ENCODE data around the gene TMEM198.

DNA sequence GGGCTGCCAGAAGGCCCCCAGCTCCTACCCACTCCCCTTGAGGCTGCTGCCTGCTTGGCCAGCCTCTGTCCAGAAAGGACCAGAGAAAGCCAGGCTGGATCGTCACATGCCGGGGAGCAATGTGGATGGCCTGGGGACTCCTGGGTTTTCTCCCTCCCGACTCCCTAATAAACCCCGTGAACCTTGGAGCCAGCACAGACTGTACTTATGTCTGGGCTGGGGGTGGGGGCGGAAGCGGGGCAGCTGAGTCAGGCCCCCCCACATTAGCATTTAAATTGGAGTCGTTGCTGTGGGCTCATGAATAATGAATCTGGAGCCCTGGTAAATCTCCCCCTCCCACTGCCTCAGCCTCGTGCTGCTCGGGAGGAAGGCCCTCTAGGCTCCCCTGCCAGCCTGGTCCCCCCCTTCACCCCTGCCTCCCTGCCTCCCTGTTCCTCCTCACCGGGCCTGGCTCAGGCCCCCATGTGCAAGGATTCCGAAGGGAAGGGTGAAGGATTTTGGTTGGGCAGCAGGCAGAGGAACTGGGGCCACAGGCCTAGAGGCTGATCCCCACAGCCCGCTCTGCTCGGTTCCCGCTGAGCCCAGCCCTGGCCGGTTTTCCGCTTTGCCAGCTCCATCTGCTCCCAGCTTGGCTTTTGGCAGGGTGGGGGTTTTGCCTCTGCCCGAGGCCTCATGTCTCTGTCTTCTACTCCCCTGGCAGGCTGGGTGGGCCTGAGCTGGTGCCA is 36.9 kb upstream of the TMEM198 start:
- TF ChIP-seq, protein P1, sequence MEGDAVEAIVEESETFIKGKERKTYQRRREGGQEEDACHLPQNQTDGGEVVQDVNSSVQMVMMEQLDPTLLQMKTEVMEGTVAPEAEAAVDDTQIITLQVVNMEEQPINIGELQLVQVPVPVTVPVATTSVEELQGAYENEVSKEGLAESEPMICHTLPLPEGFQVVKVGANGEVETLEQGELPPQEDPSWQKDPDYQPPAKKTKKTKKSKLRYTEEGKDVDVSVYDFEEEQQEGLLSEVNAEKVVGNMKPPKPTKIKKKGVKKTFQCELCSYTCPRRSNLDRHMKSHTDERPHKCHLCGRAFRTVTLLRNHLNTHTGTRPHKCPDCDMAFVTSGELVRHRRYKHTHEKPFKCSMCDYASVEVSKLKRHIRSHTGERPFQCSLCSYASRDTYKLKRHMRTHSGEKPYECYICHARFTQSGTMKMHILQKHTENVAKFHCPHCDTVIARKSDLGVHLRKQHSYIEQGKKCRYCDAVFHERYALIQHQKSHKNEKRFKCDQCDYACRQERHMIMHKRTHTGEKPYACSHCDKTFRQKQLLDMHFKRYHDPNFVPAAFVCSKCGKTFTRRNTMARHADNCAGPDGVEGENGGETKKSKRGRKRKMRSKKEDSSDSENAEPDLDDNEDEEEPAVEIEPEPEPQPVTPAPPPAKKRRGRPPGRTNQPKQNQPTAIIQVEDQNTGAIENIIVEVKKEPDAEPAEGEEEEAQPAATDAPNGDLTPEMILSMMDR (IDR thresholded peaks at IDR 0.05; ENCODE audit: low read depth, low read length, missing input control): no peak
- no peak for TF ChIP-seq RAD21 (IDR thresholded peaks at IDR 0.05)
- TF ChIP-seq GABPA (IDR thresholded peaks at IDR 0.05 in 1 of 2, conservative IDR thresholded peaks at IDR 0.05 in 1 of 2): no peak
- TF ChIP-seq, protein P2, sequence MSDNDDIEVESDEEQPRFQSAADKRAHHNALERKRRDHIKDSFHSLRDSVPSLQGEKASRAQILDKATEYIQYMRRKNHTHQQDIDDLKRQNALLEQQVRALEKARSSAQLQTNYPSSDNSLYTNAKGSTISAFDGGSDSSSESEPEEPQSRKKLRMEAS (IDR thresholded peaks at IDR 0.05): no peak
- no peak for TF ChIP-seq YY1 (IDR thresholded peaks at IDR 0.05)
- no peak for TF ChIP-seq SP1 (IDR thresholded peaks at IDR 0.05)
- TF ChIP-seq, protein P3, sequence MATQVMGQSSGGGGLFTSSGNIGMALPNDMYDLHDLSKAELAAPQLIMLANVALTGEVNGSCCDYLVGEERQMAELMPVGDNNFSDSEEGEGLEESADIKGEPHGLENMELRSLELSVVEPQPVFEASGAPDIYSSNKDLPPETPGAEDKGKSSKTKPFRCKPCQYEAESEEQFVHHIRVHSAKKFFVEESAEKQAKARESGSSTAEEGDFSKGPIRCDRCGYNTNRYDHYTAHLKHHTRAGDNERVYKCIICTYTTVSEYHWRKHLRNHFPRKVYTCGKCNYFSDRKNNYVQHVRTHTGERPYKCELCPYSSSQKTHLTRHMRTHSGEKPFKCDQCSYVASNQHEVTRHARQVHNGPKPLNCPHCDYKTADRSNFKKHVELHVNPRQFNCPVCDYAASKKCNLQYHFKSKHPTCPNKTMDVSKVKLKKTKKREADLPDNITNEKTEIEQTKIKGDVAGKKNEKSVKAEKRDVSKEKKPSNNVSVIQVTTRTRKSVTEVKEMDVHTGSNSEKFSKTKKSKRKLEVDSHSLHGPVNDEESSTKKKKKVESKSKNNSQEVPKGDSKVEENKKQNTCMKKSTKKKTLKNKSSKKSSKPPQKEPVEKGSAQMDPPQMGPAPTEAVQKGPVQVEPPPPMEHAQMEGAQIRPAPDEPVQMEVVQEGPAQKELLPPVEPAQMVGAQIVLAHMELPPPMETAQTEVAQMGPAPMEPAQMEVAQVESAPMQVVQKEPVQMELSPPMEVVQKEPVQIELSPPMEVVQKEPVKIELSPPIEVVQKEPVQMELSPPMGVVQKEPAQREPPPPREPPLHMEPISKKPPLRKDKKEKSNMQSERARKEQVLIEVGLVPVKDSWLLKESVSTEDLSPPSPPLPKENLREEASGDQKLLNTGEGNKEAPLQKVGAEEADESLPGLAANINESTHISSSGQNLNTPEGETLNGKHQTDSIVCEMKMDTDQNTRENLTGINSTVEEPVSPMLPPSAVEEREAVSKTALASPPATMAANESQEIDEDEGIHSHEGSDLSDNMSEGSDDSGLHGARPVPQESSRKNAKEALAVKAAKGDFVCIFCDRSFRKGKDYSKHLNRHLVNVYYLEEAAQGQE (IDR thresholded peaks at IDR 0.05): no peak
- TF ChIP-seq JUND (IDR thresholded peaks at IDR 0.05): no peak
- TF ChIP-seq, protein P4, sequence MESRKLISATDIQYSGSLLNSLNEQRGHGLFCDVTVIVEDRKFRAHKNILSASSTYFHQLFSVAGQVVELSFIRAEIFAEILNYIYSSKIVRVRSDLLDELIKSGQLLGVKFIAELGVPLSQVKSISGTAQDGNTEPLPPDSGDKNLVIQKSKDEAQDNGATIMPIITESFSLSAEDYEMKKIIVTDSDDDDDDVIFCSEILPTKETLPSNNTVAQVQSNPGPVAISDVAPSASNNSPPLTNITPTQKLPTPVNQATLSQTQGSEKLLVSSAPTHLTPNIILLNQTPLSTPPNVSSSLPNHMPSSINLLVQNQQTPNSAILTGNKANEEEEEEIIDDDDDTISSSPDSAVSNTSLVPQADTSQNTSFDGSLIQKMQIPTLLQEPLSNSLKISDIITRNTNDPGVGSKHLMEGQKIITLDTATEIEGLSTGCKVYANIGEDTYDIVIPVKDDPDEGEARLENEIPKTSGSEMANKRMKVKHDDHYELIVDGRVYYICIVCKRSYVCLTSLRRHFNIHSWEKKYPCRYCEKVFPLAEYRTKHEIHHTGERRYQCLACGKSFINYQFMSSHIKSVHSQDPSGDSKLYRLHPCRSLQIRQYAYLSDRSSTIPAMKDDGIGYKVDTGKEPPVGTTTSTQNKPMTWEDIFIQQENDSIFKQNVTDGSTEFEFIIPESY (IDR thresholded peaks at IDR 0.05): no peak
- TF ChIP-seq TAF1 (conservative IDR thresholded peaks at IDR 0.05): no peak
- no peak for TF ChIP-seq FOXA1 (IDR thresholded peaks at IDR 0.05)
- TF ChIP-seq HNF4G (IDR thresholded peaks at IDR 0.05): no peak
- TF ChIP-seq, protein P5, sequence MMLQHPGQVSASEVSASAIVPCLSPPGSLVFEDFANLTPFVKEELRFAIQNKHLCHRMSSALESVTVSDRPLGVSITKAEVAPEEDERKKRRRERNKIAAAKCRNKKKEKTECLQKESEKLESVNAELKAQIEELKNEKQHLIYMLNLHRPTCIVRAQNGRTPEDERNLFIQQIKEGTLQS (IDR thresholded peaks at IDR 0.05): no peak
